Pancreas (tissue), 10 donors: Measurements from ENCODE around the gene GET4. TPM values are rescaled to one million over a fixed set of nuclear protein-coding genes. Genes with fewer than 3 reads are reported as not detected.
A peak's percentile ranks its signal among the peaks of the same experiment; 100 is the strongest.

Source experiments
- ATAC-seq, 4 donors: fragments of 200-7000 bp; cut with Tn5 transposase; one replicate each; pipeline versions ENCODE4 v1.8.0 to v1.9.1; 2020; ENCODE audit warnings: mild to moderate bottlenecking in 4 of 4, moderate library complexity in 4 of 4
- DNase-seq, 6 donors: peaks; one replicate each; pipeline ENCODE4 v3.0.0-alpha.2; 2020
- FAIRE-seq: peaks from 2 replicates; lab custom pipeline; 2012; peaks lifted over from hg19 to GRCh38; lab: Jason Lieb, UNC
- H3K27ac ChIP-seq, 4 donors: fragments of 200-600 bp; sonication (generic); 1 replicate in 3 of 4; 2 replicates in 1 of 4; pipeline versions ENCODE4 v1.5.0 to v1.8.0; 2020
- H3K27me3 ChIP-seq, 4 donors: fragments of 200-600 bp; one replicate each; pipeline ENCODE4 v1.8.0; 2021
- H3K36me3 ChIP-seq, 3 donors: fragments of 200-600 bp; sonication (generic) in 1 of 3; one replicate each; pipeline versions ENCODE4 v1.5.0 to v1.8.0; 2020 to 2021
- H3K4me1 ChIP-seq, 3 donors: fragments of 200-600 bp; one replicate each; pipeline ENCODE4 v1.8.0; 2021
- H3K4me3 ChIP-seq, 4 donors: fragments of 200-600 bp; sonication (generic) in 2 of 4; one replicate each; pipeline versions ENCODE4 v1.5.0 to v1.8.0; 2020 to 2021
- H3K9me3 ChIP-seq, 4 donors: fragments of 200-600 bp; one replicate each; pipeline ENCODE4 v1.8.0; 2021
- WGBS, 2 donors: extraction: QIAGEN DNeasy Blood & Tissue Kit; methylation state at CpG; one replicate each; pipeline ENCODE4 v1.1.7; 2013; 5-methylcytosine and 5-hydroxymethylcytosine counted together
- intact Hi-C, 3 donors: fragments of 100-400 bp; cut with DNase I; formaldehyde crosslinking; loops; one replicate each; pipeline versions ENCODE4 v1.11.1 to v1.14.2; 2022
- polyA plus RNA-seq, 2 donors: library from polyadenylated mRNA; stranded (reverse); fragments of 200-250 nt; gene quantifications; one replicate each; pipeline ENCODE4 v1.2.3, GENCODE V29; 2013
- total RNA-seq, 6 donors: library from RNA; stranded (reverse); fragmentation: NEBNext Ultra II Directional in 4 of 6; extraction: Animal tissue kit (Norgen Biotek cat#: 25700) in 4 of 6; gene quantifications; one replicate each; pipeline versions ENCODE4 v1.2.1 to v1.2.4, GENCODE V29; 2021 to 2023
- TF ChIP-seq, protein P1 (sequence below), 4 donors: fragments of 200-600 bp; sonication (generic) in 3 of 4; IDR thresholded peaks; one replicate each; pipeline versions ENCODE4 v1.5.0 to v1.8.0; 2021; ENCODE audit warnings: antibody characterized with exemption in 4 of 4
- donor health status: healthy with polysubstance abuse.
- donor health status: DM: no; HTN: no; CAD: no; lungs with moderate emphysema.
- donor health status: DM: no; HTN: no; CAD: no.
- donor health status: control.
- donor health status: control.
- donor health status: Bipolar disorder and iron deficiency.
- donor health status: DM: yes; HTN: yes; CAD: no.
- donor health status: DM: no; HTN: no; CAD: no.
- donor health status: DM: no; HTN: no; CAD: no.
- donor health status: DM: yes; HTN: yes; CAD: no.

Gene GET4
- total and polyA plus RNA-seq, 8 donors = 13.1 to 94.5 (median 21.4) TPM

- ATAC-seq (no peak), DNase-seq (peak in 1 of 6 donors; percentile 3), FAIRE-seq (no peak)
- peaks cover 7 to 50% (median 23%) of the 10 kb centered on the region in 3 donors for H3K36me3 ChIP-seq
- intact Hi-C loops = no loop called here
- no peaks in the 10 kb centered on the region for H3K9me3 ChIP-seq
- H3K4me3 ChIP-seq = no peak overlapping the region
- H3K27ac ChIP-seq = no peak overlapping the region
- no peaks in the 10 kb centered on the region for H3K4me1 ChIP-seq
- H3K27me3 ChIP-seq = no peaks in the 10 kb centered on the region
- WGBS, 2 donors = 93% methylated on average over 19 of the region's 19 CpGs
- TF ChIP-seq, protein P1, sequence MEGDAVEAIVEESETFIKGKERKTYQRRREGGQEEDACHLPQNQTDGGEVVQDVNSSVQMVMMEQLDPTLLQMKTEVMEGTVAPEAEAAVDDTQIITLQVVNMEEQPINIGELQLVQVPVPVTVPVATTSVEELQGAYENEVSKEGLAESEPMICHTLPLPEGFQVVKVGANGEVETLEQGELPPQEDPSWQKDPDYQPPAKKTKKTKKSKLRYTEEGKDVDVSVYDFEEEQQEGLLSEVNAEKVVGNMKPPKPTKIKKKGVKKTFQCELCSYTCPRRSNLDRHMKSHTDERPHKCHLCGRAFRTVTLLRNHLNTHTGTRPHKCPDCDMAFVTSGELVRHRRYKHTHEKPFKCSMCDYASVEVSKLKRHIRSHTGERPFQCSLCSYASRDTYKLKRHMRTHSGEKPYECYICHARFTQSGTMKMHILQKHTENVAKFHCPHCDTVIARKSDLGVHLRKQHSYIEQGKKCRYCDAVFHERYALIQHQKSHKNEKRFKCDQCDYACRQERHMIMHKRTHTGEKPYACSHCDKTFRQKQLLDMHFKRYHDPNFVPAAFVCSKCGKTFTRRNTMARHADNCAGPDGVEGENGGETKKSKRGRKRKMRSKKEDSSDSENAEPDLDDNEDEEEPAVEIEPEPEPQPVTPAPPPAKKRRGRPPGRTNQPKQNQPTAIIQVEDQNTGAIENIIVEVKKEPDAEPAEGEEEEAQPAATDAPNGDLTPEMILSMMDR (IDR thresholded peaks at IDR 0.05) = no peak
Measured at GRCh38 chr7:849781-850180, 26.6 kb upstream of the GET4 start.

DNA sequence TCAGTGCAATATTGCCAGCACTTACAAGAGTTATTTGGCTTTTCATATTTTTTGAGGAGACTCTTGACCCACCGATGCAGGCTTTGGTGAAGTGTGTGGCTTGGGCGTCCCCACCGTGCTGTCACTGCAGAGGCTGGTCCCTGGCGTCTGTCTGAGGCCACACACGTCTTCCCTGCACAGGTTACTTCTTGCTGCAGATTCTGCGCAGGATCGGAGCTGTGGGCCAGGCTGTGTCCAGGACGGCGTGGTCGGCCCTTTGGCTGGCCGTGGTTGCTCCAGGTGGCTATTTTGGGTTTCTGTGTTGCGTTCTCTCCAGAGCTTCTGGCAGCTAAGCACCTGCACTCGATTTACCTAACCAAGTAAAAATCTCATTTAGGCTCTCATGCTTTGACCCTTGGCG lies 25.1 kb upstream of the GET4 start:
- Histone ChIP-seq H3K4me3 (no peak overlapping the region), H3K36me3 (peaks cover 7 to 56% (median 23%) of the 10 kb centered on the region in 3 donors), H3K9me3 (no peaks in the 10 kb centered on the region), H3K27me3 (no peaks in the 10 kb centered on the region), H3K4me1 (no peaks in the 10 kb centered on the region), H3K27ac (no peak overlapping the region)
- DNase-seq (peak in 1 of 6 donors; percentile 6), FAIRE-seq (no peak), ATAC-seq (no peak)
- TF ChIP-seq, protein P1 (IDR thresholded peaks at IDR 0.05) = no peak
- intact Hi-C loops = no loop called here
- WGBS, 2 donors = 88 to 90% methylated on average over 14 of the region's 14 CpGs

DNA sequence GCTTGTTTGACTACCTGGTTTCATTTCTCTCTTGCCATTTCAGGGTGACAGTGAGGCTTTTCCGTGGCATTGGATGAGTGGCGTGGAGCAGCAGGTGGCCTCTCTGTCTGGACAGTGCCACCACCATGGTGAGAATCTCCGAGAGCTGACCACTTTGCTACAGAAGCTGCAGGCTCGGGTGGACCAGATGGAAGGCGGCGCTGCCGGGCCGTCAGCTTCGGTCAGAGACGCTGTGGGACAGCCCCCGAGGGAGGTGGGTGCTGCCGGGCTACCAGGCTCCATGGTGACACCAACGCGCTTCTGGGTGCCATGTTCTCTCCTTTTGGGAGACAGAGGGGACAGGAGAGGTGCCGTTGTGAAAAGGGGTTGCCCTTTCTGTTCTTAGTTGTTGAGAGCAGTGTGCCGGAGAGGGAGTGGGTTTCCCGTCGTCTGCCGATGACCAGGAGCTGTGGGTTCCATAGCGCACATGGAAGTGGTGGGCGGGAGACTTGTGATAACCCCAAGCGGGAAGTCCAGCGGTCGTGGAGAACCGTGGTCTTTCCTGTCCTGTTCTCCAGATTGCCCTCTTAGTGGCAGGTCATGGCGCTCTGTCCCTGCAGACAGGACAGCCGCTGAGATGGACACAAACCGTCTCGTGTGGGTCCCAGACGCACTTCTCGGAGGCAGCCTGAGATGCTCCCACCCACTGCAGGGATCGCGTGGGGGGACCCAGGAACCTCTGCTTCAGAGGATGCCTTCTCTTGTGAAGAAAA lies 22.8 kb upstream of the GET4 start:
- FAIRE-seq = no peak
- Histone ChIP-seq H3K4me1 (no peaks in the 10 kb centered on the region), H3K4me3 (no peak overlapping the region), H3K27ac (no peak overlapping the region), H3K9me3 (no peaks in the 10 kb centered on the region), H3K36me3 (peaks cover 7 to 74% (median 23%) of the 10 kb centered on the region in 3 donors), H3K27me3 (no peaks in the 10 kb centered on the region)
- intact Hi-C loops = no loop called here
- WGBS, 2 donors = 92 to 93% methylated on average over 33 of the region's 33 CpGs
- DNase-seq = peak in 2 of 6 donors; percentile 11 to 44
- TF ChIP-seq, protein P1 (IDR thresholded peaks at IDR 0.05) = no peak
- ATAC-seq = no peak

GRCh38 chr7:854118-854775 lies 22.1 kb upstream of the GET4 start:
- intact Hi-C loops = no loop called here
- FAIRE-seq (no peak), ATAC-seq (no peak), DNase-seq (peak in 2 of 6 donors; percentile 10 to 37)
- H3K4me3 ChIP-seq = no peak overlapping the region
- TF ChIP-seq, protein P1 (IDR thresholded peaks at IDR 0.05) = no peak
- no peak overlapping the region for H3K27ac ChIP-seq
- H3K4me1 ChIP-seq = no peaks in the 10 kb centered on the region
- WGBS, 2 donors = 93 to 96% methylated on average over 32 of the region's 32 CpGs
- H3K27me3 ChIP-seq = no peaks in the 10 kb centered on the region
- peaks cover 7 to 77% (median 22%) of the 10 kb centered on the region in 3 donors for H3K36me3 ChIP-seq
- H3K9me3 ChIP-seq = no peaks in the 10 kb centered on the region
